Naive thymus-derived CD4-positive, alpha-beta T cell (primary cell): ENCODE data around the gene MYH14. TPM values are rescaled to one million over a fixed set of nuclear protein-coding genes. Genes with fewer than 3 reads are reported as not detected.
"Not testable (repeated sequence)": the region's sequence is repeated elsewhere in the genome, so short reads cannot be mapped to it uniquely, and the experiment has no call there.

Source experiments
- ATAC-seq: fragments of 150-1000 bp; cut with Tn5 transposase; 2 replicates; pipeline ENCODE4 v1.10.0; 2021; ENCODE audit warnings: mild to moderate bottlenecking, moderate library complexity
- CTCF ChIA-PET: fragments of 350-600 bp; sonication (Branson Sonifier 250); formaldehyde crosslinking; loops from one replicate; lab custom pipeline; 2021; ENCODE audit warnings: antibody characterized with exemption; lab: Charles Lee
- POLR2A ChIA-PET: fragments of 350-600 bp; sonication (Branson Sonifier 250); formaldehyde crosslinking; loops from one replicate; lab custom pipeline; 2021; ENCODE audit warnings: antibody characterized with exemption, inconsistent platforms; lab: Charles Lee
- DNase-seq, 9 donors: peaks; one replicate each; pipeline versions ENCODE4 v3.0.0 to v3.0.0-alpha.2; 2020 to 2022; ENCODE audit warnings: mixed read lengths in 1 of 9
- H3K27ac ChIP-seq: one replicate; pipeline ENCODE4 v1.7.0; 2013; ENCODE audit warnings: mild to moderate bottlenecking, low read depth, low read length, moderate library complexity
- H3K27me3 ChIP-seq, 2 donors: one replicate each; pipeline ENCODE4 v1.7.0; 2013; ENCODE audit warnings: low read length in 2 of 2, mild to moderate bottlenecking in 2 of 2, moderate library complexity in 2 of 2; ENCODE audit not compliant: control insufficient read depth in 2 of 2, insufficient read depth in 2 of 2
- H3K36me3 ChIP-seq, 3 experiments: 1 replicate in 2 of 3; 2 replicates in 1 of 3; pipeline ENCODE4 v1.7.0; 2013; ENCODE audit warnings: low read length in 3 of 3, mild to moderate bottlenecking in 3 of 3, moderate library complexity in 1 of 3; ENCODE audit not compliant: insufficient read depth in 3 of 3, control insufficient read depth in 2 of 3
- H3K4me1 ChIP-seq, 2 donors: one replicate each; pipeline ENCODE4 v1.7.0; 2013; ENCODE audit warnings: low read length in 2 of 2, mild to moderate bottlenecking in 2 of 2, moderate library complexity in 1 of 2; ENCODE audit not compliant: control insufficient read depth in 2 of 2, insufficient read depth in 2 of 2
- H3K4me3 ChIP-seq: 2 replicates; pipeline ENCODE4 v1.7.0; 2013; ENCODE audit warnings: mild to moderate bottlenecking, low read length
- H3K9me3 ChIP-seq, 3 experiments: 1 replicate in 2 of 3; 2 replicates in 1 of 3; pipeline ENCODE4 v1.7.0; 2013; ENCODE audit warnings: low read length in 3 of 3; ENCODE audit not compliant: control insufficient read depth in 2 of 3
- H3K27ac Mint-ChIP-seq, 9 donors: one replicate each; pipeline ENCODE4 v1.8.0; 2020 to 2022; ENCODE audit warnings: mixed read lengths in 9 of 9, mild to moderate bottlenecking in 8 of 9, moderate library complexity in 5 of 9, inconsistent platforms in 2 of 9
- H3K27me3 Mint-ChIP-seq, 5 donors: one replicate each; pipeline ENCODE4 v1.8.0; 2021 to 2022; ENCODE audit warnings: mixed read lengths in 5 of 5, mild to moderate bottlenecking in 1 of 5
- H3K36me3 Mint-ChIP-seq, 5 donors: one replicate each; pipeline ENCODE4 v1.8.0; 2020 to 2022; ENCODE audit warnings: mixed read lengths in 5 of 5, mild to moderate bottlenecking in 3 of 5, inconsistent platforms in 1 of 5
- H3K4me1 Mint-ChIP-seq, 7 donors: one replicate each; pipeline ENCODE4 v1.8.0; 2020 to 2022; ENCODE audit warnings: mixed read lengths in 7 of 7, mild to moderate bottlenecking in 3 of 7, inconsistent platforms in 1 of 7
- H3K4me3 Mint-ChIP-seq, 10 donors: one replicate each; pipeline ENCODE4 v1.8.0; 2020 to 2022; ENCODE audit warnings: mild to moderate bottlenecking in 10 of 10, mixed read lengths in 10 of 10, moderate library complexity in 6 of 10, inconsistent platforms in 2 of 10
- H3K9me3 Mint-ChIP-seq, 11 donors: one replicate each; pipeline ENCODE4 v1.8.0; 2020 to 2022; ENCODE audit warnings: mixed read lengths in 11 of 11, mild to moderate bottlenecking in 4 of 11, inconsistent platforms in 1 of 11, moderate library complexity in 1 of 11
- intact Hi-C, 2 donors: fragments of 100-400 bp; cut with micrococcal nuclease; formaldehyde crosslinking; loops; one replicate each; pipeline ENCODE4 v1.15.1; 2023
- polyA plus RNA-seq, 2 donors: library from polyadenylated mRNA; unstranded; fragments of 300-500 nt; fragmentation: Illumina TruSeq; gene quantifications; one replicate each; pipeline ENCODE4 v1.2.3, GENCODE V29; 2021
- total RNA-seq, 6 experiments: library from RNA in 5 of 6; stranded (reverse) in 5 of 6; gene quantifications; 1 replicate in 5 of 6; 2 replicates in 1 of 6; pipeline ENCODE4 v1.2.3 and lab custom pipeline; 2021 to 2026

MYH14 gene
- total and polyA plus RNA-seq, 7 experiments from 2014 or later = not detected

DNA sequence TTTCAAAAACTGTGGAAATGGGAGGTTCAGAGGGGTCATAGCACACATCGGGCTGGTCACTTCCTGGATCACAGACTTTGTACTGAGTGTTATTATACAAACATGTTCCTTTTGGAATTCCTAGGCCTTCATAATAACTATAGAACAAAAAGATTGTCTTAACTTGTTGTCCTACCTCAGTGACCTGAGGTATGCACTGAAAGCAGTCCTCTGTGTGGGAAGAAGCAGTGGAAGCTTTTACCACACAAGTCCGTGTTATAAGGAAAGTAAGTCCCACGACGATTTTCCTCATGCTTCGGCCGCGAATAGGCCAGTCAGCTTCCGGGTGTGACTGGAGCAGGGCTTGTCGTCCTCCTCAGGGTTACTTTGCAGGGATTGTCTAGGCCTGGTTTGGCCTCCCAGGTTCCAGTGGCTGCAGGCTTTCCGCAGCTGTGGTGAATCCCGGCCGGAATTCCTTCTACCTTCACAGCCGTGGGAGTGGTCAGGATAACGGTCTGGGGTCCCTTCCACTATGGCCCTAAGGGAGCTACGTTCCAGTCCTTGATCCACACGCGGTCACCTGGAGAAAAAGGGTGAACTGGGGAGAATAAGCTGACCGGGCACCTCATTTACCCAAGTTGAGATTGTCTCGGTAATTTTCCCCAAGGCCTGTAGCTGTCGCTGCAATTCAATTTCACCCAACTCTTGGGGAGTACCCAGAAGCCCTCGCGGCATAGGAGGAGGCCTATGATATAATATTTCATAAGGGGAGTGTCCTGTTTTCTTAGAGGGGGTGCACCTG is 146.0 kb downstream of the MYH14 start:
- no peaks in the 10 kb centered on the region for H3K27me3 ChIP-seq
- no peak overlapping the region for H3K4me3 ChIP-seq
- DNase-seq = no peak
- ChIA-PET POLR2A (no interaction called here), CTCF (no interaction called here)
- Mint-ChIP-seq H3K27ac (no peak overlapping the region), H3K36me3 (peaks cover 0 to 10% (median 0%) of the 10 kb centered on the region in 5 donors), H3K9me3 (peaks cover 0 to 11% (median 5%) of the 10 kb centered on the region in 11 donors), H3K27me3 (no peaks in the 10 kb centered on the region), H3K4me3 (no peak overlapping the region), H3K4me1 (peaks cover 0 to 22% (median 9%) of the 10 kb centered on the region in 7 donors)
- peaks cover 0 to 5% (median 0%) of the 10 kb centered on the region in 3 experiments for H3K9me3 ChIP-seq
- H3K27ac ChIP-seq = no peak overlapping the region
- no peaks in the 10 kb centered on the region for H3K36me3 ChIP-seq
- H3K4me1 ChIP-seq = no peaks in the 10 kb centered on the region
- intact Hi-C loops = no loop called here
- ATAC-seq = no peak

DNA sequence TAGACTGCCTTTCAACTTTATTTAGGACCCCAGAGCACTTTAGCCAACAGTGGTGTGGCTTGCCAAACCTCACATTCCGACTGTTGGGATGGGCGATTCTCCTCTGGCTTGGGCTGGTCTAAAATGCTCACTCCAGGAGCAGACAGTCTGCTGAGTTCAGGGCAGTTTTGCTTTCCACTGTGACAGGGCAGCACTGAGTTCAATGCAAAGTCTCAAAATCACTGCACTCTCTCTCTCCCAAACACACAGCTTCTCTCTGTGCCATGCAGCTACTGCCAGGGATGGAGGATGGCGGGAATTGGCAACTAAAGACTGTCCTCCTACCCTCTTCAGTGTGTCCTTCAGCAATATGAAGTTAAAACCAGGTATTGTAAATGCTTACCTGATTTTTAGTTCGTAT is 148.8 kb downstream of the MYH14 start:
- no peak overlapping the region for H3K27ac Mint-ChIP-seq

DNA sequence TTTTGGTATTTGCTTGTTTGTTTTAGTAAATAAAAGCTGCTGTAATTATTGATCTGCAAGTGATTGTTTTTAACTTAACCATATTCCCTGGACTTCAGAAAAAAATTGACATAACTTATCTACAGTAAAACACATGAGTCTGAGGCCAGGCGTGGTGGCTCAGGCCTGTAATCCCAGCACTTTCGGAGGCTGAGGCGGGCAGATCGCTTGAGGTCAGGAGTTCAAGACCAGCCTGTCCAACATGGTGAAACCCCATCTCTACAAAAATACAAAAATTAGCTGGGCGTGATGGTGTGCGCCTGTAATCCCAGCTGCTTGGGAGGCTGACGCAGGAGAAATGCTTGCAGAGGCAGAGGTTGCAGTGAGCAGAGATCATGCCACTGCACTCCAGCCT is 150.1 kb downstream of the MYH14 start:
- CTCF ChIA-PET = interaction anchor here (0.7 to 1.1 kb wide), 2 partner anchors 430 to 442 kb away, joined by 5 to 7 read pairs; no protein-coding TSS in a partner anchor
- intact Hi-C loops, H3K4me3 Mint-ChIP-seq: not testable (repeated sequence)

More for the DNA sequence above, 148.8 kb downstream of the MYH14 start:
- Histone ChIP-seq H3K4me1 (no peaks in the 10 kb centered on the region), H3K36me3 (no peaks in the 10 kb centered on the region), H3K9me3 (no peaks in the 10 kb centered on the region), H3K27me3 (no peaks in the 10 kb centered on the region), H3K4me3 (no peak overlapping the region), H3K27ac (no peak overlapping the region)
- intact Hi-C loops = no loop called here
- POLR2A ChIA-PET = no interaction called here
- no peak for ATAC-seq
- CTCF ChIA-PET = interaction anchor here (1.1 kb wide), 1 partner anchor 431 kb away, joined by 7 read pairs; no protein-coding TSS in a partner anchor
- Mint-ChIP-seq H3K36me3 (no peaks in the 10 kb centered on the region), H3K4me1 (peaks cover 0 to 13% (median 8%) of the 10 kb centered on the region in 7 donors), H3K9me3 (peaks cover 0 to 1% (median 0%) of the 10 kb centered on the region in 11 donors), H3K4me3 (no peak overlapping the region), H3K27me3 (no peaks in the 10 kb centered on the region)
- DNase-seq = no peak

GRCh38 chr19:50356691-50357177 is 153.3 kb downstream of the MYH14 start:
- H3K9me3 ChIP-seq = no peaks in the 10 kb centered on the region
- intact Hi-C loops = loop anchor here (1.0 kb wide), 14 partner anchors 12 to 448 kb away; partner anchors contain the start of genes EMC10 (in 2 of the 2), GARIN5A (in 2 of the 2), JOSD2 (in 2 of the 2) and NR1H2 (in 2 of the 2)
- Mint-ChIP-seq H3K4me3 (peak overlapping the region; percentile 88 to 95 (median 92)), H3K36me3 (peaks cover 0 to 8% (median 0%) of the 10 kb centered on the region in 5 donors), H3K27me3 (no peaks in the 10 kb centered on the region), H3K4me1 (peaks cover 14 to 41% (median 35%) of the 10 kb centered on the region in 7 donors), H3K27ac (peak overlapping the region in 8 of 9 donors; percentile 83 to 99 (median 97)), H3K9me3 (peaks cover 0 to 4% (median 0%) of the 10 kb centered on the region in 11 donors)
- H3K36me3 ChIP-seq = no peaks in the 10 kb centered on the region
- H3K4me3 ChIP-seq = peak overlapping the region; percentile 78
- POLR2A ChIA-PET = interaction anchor here (0.6 to 3.2 kb wide), 10 partner anchors 12 to 448 kb away, joined by 3 to 19 read pairs (median 5); partner anchors contain the start of gene NR1H2
- no peaks in the 10 kb centered on the region for H3K27me3 ChIP-seq
- H3K27ac ChIP-seq = peak overlapping the region; percentile 90
- CTCF ChIA-PET = interaction anchor here (0.6 to 2.3 kb wide), 16 partner anchors 8 to 565 kb away, joined by 3 to 13 read pairs (median 4); partner anchors contain the start of gene JOSD2
- no peak for ATAC-seq
- no peak for DNase-seq
- H3K4me1 ChIP-seq = peaks cover 0 to 16% of the 10 kb centered on the region in 2 donors

More for the DNA sequence above, 150.1 kb downstream of the MYH14 start:
- H3K4me1 ChIP-seq, H3K27ac ChIP-seq, H3K36me3 Mint-ChIP-seq, DNase-seq, H3K9me3 Mint-ChIP-seq, ATAC-seq, H3K27ac Mint-ChIP-seq, H3K36me3 ChIP-seq, H3K27me3 Mint-ChIP-seq, H3K27me3 ChIP-seq, H3K9me3 ChIP-seq, H3K4me3 ChIP-seq: not testable (repeated sequence)
- peaks cover 0 to 13% (median 6%) of the 10 kb centered on the region in 7 donors for H3K4me1 Mint-ChIP-seq
- POLR2A ChIA-PET = interaction anchor here (0.7 to 1.1 kb wide), 2 partner anchors 9 to 31 kb away, joined by 3 to 4 read pairs; partner anchors contain the start of gene POLD1

DNA sequence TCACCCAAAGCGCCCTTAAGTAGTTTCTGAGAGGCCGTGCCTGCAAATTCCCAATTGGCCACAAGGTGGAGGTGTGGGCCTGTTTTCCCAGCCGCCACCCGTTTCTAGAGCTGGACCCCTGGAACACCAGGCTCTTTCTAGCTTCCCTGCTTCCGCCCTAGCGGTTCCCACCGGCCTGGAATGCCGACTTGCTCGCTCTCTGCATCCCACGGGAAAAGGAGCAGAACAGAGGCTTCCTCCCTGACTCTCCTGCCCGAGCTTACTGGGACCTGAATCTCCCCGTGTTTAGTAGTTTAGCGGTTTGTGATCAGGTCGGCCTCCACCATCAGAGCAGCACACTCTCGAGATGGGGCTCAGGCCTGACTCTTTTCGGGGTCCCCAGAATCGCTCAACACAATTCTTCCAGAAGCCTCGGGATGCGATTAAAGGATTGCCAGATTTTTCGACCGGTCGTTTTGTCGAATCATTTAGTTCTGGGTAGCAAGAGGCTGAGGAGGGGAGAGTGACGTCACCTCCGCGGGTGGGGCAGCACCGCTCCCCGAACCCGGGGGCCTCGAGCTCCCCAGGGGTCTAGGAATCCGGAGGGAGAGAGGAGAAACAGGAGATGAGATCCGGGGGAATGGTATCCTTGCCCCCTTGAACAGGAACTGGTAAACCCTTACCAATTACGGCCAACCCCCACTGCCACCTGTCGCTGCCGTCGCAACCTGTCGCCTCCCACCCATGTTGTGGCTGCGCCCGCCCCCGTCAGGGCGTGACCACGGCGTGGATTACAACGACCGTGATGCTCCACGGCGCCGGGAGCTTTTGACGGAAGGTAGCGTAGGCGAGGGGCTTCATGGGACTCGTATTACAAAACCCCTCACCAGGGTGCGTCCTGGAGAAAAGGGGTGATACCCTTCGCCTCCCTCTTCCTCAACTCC is 154.0 kb downstream of the MYH14 start:
- H3K9me3 ChIP-seq = no peaks in the 10 kb centered on the region
- DNase-seq = peak; percentile 71 to 91 (median 85)
- Mint-ChIP-seq H3K27me3 (no peaks in the 10 kb centered on the region), H3K36me3 (peaks cover 0 to 8% (median 0%) of the 10 kb centered on the region in 5 donors), H3K27ac (peak overlapping the region; percentile 83 to 99 (median 96)), H3K9me3 (peaks cover 0 to 4% (median 0%) of the 10 kb centered on the region in 11 donors), H3K4me1 (peaks cover 15 to 48% (median 42%) of the 10 kb centered on the region in 7 donors), H3K4me3 (peak overlapping the region; percentile 88 to 95 (median 92))
- H3K27ac ChIP-seq = peak overlapping the region; percentile 90
- ChIA-PET POLR2A (interaction anchor here (0.6 to 3.2 kb wide), 17 partner anchors 10 to 448 kb away, joined by 3 to 19 read pairs (median 3); partner anchors contain the start of genes JOSD2, KCNC3, NR1H2 and POLD1), CTCF (interaction anchor here (0.6 to 2.3 kb wide), 23 partner anchors 9 to 565 kb away, joined by 3 to 13 read pairs (median 4); partner anchors contain the start of gene JOSD2)
- H3K4me3 ChIP-seq = peak overlapping the region; percentile 78
- ATAC-seq = peak; percentile 89
- H3K27me3 ChIP-seq = no peaks in the 10 kb centered on the region
- intact Hi-C loops = loop anchor here (1.0 kb wide), 15 partner anchors 11 to 751 kb away; partner anchors contain the start of genes EMC10 (in 2 of the 2), GARIN5A (in 2 of the 2), JOSD2 (in 2 of the 2) and NR1H2 (in 2 of the 2)
- H3K4me1 ChIP-seq = peaks cover 0 to 16% of the 10 kb centered on the region in 2 donors
- H3K36me3 ChIP-seq = no peaks in the 10 kb centered on the region
